Colonic mucosa (tissue), 4 donors: ENCODE results near the gene MANF. TPM values are rescaled to one million over a fixed set of nuclear protein-coding genes. Genes with fewer than 3 reads are reported as not detected.

Experiments
- DNase-seq: peaks from one replicate; pipeline ENCODE4 v3.0.0-alpha.2; 2020
- H3K27ac ChIP-seq: fragments of 200-600 bp; one replicate; pipeline ENCODE4 v1.8.0; 2021
- H3K27me3 ChIP-seq: fragments of 200-600 bp; one replicate; pipeline ENCODE4 v1.8.0; 2021
- H3K36me3 ChIP-seq: fragments of 200-600 bp; one replicate; pipeline ENCODE4 v1.8.0; 2021
- H3K4me1 ChIP-seq: fragments of 200-600 bp; one replicate; pipeline ENCODE4 v1.8.0; 2021; ENCODE audit warnings: mild to moderate bottlenecking
- H3K4me3 ChIP-seq: fragments of 200-600 bp; one replicate; pipeline ENCODE4 v1.8.0; 2021
- H3K9ac ChIP-seq, 2 donors: one replicate each; pipeline ENCODE4 v1.7.0; 2013; ENCODE audit warnings: control low read depth in 2 of 2, low read depth in 2 of 2, low read length in 2 of 2
- H3K9me3 ChIP-seq: fragments of 200-600 bp; one replicate; pipeline ENCODE4 v1.8.0; 2021
- intact Hi-C: fragments of 100-400 bp; cut with DNase I; formaldehyde crosslinking; loops from one replicate; pipeline ENCODE4 v1.14.1; 2022
- total RNA-seq, 2 donors: library from RNA; stranded (reverse); fragmentation: NEBNext Ultra II Directional in 1 of 2; extraction: Animal tissue kit (Norgen Biotek cat#: 25700) in 1 of 2; gene quantifications; one replicate each; pipeline ENCODE4 v1.2.1, GENCODE V29; 2021
- TF ChIP-seq, protein P1 (sequence below): fragments of 200-600 bp; IDR thresholded peaks from one replicate; pipeline ENCODE4 v1.8.0; 2022; ENCODE audit warnings: antibody characterized with exemption, mild to moderate bottlenecking
- donor health status: healthy.
- donor health status: DM: no; HTN: no; CAD: no.
- donor health status: DM: no; HTN: no; CAD: no.

Gene MANF
- total RNA-seq, 2 donors from 2014 or later: 100 to 178 TPM

DNA sequence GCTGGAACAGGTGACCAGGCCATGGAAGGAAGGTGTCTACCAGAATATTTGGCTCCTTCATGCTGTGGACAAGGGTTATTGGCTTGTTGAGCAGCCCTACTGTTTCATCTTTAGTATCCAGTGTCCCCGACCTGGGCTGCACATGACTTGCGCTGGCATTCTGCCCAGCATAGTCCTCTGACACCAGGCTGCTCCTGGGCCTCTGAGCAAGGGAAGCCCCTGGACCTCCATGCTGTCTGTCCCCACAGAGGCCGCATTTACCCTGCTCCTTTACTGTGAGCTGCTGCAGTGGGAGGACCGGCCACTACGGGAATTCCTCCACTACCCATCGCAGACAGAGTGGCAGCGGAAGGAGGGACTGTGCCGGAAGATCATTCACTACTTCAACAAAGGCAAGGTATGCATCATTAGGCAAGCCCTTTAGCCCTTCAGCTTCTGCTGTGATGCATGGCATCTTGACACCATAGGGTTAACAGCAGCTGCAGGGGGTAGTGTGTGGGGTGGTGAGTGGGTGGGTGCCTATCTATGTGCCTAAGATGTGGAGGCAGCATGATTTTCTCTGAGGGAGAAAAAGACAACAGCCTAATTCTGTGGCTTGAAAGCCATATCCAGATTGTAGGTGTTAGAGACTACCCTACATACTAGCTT lies 44.0 kb upstream of the MANF start:
- no peak overlapping the region for H3K9ac ChIP-seq
- H3K27ac ChIP-seq: no peak overlapping the region
- H3K9me3 ChIP-seq: no peaks in the 10 kb centered on the region
- TF ChIP-seq, protein P1, sequence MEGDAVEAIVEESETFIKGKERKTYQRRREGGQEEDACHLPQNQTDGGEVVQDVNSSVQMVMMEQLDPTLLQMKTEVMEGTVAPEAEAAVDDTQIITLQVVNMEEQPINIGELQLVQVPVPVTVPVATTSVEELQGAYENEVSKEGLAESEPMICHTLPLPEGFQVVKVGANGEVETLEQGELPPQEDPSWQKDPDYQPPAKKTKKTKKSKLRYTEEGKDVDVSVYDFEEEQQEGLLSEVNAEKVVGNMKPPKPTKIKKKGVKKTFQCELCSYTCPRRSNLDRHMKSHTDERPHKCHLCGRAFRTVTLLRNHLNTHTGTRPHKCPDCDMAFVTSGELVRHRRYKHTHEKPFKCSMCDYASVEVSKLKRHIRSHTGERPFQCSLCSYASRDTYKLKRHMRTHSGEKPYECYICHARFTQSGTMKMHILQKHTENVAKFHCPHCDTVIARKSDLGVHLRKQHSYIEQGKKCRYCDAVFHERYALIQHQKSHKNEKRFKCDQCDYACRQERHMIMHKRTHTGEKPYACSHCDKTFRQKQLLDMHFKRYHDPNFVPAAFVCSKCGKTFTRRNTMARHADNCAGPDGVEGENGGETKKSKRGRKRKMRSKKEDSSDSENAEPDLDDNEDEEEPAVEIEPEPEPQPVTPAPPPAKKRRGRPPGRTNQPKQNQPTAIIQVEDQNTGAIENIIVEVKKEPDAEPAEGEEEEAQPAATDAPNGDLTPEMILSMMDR: no peak
- no peak for DNase-seq
- H3K27me3 ChIP-seq: no peaks in the 10 kb centered on the region
- H3K4me1 ChIP-seq: no peaks in the 10 kb centered on the region
- H3K36me3 ChIP-seq: no peaks in the 10 kb centered on the region
- intact Hi-C loops: no loop called here
- H3K4me3 ChIP-seq: no peak overlapping the region

DNA sequence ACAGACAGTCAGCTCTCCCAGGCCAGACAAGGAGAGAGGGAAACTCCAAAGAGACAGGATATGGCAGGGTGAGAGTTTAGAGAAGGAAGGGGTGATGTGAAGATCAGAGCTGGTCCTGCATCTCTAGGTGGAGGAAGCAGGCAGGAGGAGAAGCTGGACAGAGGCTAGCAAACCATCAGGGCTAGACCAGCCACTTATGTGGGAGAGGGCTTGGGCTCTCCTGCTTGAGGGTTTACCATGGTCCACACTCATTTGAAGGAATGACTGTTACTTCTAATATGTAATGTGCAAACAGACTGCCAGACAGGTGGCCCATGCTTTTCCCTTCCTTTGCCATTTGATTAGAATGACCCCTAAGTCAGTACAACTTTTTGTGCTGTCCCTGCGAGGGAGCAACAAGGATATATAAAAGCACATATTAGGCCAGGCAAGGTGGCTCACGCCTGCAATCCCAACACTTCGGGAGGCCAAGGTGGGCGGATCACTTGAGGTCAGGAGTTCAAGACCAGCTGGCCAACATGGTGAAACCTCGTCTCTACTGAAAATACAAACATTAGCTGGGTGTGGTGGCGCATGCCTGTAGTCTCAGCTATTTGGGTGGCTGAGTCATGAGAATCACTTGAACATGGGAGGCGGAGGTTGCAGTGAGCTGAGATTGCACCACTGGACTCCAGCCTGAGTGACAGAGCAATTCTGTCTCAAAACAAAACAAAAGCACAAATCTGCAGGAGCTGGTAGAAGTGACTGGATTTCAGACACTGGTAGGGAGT lies 41.0 kb upstream of the MANF start:
- DNase-seq: no peak
- no peak overlapping the region for H3K9ac ChIP-seq
- H3K27ac ChIP-seq: no peak overlapping the region
- H3K4me3 ChIP-seq: no peak overlapping the region
- TF ChIP-seq, protein P1: no peak
- no peaks in the 10 kb centered on the region for H3K27me3 ChIP-seq
- intact Hi-C loops: no loop called here
- no peaks in the 10 kb centered on the region for H3K4me1 ChIP-seq
- H3K36me3 ChIP-seq: no peaks in the 10 kb centered on the region
- no peaks in the 10 kb centered on the region for H3K9me3 ChIP-seq

DNA sequence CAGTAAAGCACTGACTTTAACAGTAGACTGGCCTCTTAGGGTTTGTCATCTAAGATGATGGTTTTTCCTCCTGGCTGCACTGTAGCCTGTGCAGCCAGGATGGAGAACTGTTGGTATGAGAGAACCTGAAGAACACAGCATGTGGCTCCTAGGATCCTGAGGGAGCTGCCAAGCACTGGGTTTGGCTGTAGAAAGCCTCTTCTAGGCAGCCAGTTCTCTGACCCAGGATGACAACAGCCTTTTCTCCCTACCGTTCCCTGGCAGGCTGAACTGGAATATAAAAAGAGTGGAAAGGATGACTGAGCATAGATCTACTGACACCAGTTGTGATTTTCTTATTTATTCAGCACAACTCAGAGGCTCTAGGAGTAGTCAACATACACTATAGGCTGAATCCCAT lies 34.3 kb upstream of the MANF start:
- Histone ChIP-seq H3K9me3 (no peaks in the 10 kb centered on the region), H3K4me1 (no peaks in the 10 kb centered on the region), H3K4me3 (no peak overlapping the region), H3K36me3 (no peaks in the 10 kb centered on the region), H3K27ac (no peak overlapping the region), H3K27me3 (no peaks in the 10 kb centered on the region), H3K9ac (no peak overlapping the region)
- TF ChIP-seq, protein P1: no peak
- intact Hi-C loops: no loop called here
- no peak for DNase-seq

DNA sequence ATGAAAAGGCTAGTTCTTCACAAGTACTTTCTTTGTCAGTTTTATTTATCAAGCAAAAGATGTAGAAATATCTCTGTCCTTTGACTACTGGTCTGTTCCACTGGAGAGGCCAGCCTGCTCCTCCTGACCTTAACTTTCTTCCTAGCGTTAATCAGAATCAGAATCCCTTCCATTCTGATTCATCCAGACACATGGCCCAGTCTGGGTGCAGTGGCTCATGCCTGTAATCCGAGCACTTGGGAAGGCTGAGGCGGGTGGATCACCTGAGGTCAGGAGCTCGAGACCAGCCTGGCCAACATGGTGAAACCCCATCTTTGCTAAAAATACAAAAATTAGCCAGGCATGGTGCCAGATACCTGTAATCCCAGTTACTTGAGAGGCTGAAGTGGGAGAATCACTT lies 32.0 kb upstream of the MANF start:
- no peaks in the 10 kb centered on the region for H3K9me3 ChIP-seq
- no peak overlapping the region for H3K9ac ChIP-seq
- TF ChIP-seq, protein P1: no peak
- H3K4me3 ChIP-seq: no peak overlapping the region
- no peaks in the 10 kb centered on the region for H3K36me3 ChIP-seq
- no peak for DNase-seq
- no peak overlapping the region for H3K27ac ChIP-seq
- intact Hi-C loops: no loop called here
- H3K4me1 ChIP-seq: no peaks in the 10 kb centered on the region
- no peaks in the 10 kb centered on the region for H3K27me3 ChIP-seq

DNA sequence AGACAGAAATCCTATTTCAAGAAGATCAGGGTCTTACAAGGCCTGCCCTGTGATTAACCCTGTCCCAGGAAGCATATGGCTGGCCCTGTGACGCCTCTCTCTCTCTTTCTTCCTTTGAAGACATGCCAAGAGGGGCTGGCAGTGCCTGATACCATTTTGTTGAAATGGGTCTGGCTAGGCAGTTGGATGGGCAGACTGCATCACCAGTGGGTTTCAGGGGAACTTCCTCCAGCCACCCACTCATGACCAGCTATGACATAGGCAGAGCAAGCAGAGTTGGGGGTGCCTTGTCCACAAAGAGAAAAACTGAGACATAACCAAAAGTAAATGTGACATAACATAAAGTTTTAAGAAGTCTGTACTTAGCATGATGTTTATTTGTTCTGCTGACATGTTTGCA lies 31.4 kb upstream of the MANF start:
- Histone ChIP-seq H3K9ac (no peak overlapping the region), H3K27ac (no peak overlapping the region), H3K4me3 (no peak overlapping the region), H3K4me1 (no peaks in the 10 kb centered on the region), H3K9me3 (no peaks in the 10 kb centered on the region), H3K36me3 (no peaks in the 10 kb centered on the region), H3K27me3 (no peaks in the 10 kb centered on the region)
- TF ChIP-seq, protein P1: no peak
- DNase-seq: no peak
- intact Hi-C loops: no loop called here
